Measurements from ENCODE around the gene AASDH.

GRCh38 chr4:56305390-56305789 is 81.9 kb downstream of the AASDH start:
- no peak for TF ChIP-seq EGR1 (IDR thresholded peaks at IDR 0.05)
- TF ChIP-seq, protein P1, sequence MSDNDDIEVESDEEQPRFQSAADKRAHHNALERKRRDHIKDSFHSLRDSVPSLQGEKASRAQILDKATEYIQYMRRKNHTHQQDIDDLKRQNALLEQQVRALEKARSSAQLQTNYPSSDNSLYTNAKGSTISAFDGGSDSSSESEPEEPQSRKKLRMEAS (IDR thresholded peaks at IDR 0.05): no peak
- TF ChIP-seq ZBTB7A (IDR thresholded peaks at IDR 0.05; ENCODE audit: low read depth): no peak
- TF ChIP-seq FOXM1 (IDR thresholded peaks at IDR 0.05; ENCODE audit: borderline replicate concordance, low read depth): no peak
- TF ChIP-seq, protein P2, sequence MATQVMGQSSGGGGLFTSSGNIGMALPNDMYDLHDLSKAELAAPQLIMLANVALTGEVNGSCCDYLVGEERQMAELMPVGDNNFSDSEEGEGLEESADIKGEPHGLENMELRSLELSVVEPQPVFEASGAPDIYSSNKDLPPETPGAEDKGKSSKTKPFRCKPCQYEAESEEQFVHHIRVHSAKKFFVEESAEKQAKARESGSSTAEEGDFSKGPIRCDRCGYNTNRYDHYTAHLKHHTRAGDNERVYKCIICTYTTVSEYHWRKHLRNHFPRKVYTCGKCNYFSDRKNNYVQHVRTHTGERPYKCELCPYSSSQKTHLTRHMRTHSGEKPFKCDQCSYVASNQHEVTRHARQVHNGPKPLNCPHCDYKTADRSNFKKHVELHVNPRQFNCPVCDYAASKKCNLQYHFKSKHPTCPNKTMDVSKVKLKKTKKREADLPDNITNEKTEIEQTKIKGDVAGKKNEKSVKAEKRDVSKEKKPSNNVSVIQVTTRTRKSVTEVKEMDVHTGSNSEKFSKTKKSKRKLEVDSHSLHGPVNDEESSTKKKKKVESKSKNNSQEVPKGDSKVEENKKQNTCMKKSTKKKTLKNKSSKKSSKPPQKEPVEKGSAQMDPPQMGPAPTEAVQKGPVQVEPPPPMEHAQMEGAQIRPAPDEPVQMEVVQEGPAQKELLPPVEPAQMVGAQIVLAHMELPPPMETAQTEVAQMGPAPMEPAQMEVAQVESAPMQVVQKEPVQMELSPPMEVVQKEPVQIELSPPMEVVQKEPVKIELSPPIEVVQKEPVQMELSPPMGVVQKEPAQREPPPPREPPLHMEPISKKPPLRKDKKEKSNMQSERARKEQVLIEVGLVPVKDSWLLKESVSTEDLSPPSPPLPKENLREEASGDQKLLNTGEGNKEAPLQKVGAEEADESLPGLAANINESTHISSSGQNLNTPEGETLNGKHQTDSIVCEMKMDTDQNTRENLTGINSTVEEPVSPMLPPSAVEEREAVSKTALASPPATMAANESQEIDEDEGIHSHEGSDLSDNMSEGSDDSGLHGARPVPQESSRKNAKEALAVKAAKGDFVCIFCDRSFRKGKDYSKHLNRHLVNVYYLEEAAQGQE (IDR thresholded peaks at IDR 0.05; ENCODE audit: low read depth): no peak
- TF ChIP-seq RAD21 (IDR thresholded peaks at IDR 0.05; ENCODE audit: low read depth): no peak
- TF ChIP-seq CREB1 (IDR thresholded peaks at IDR 0.05; ENCODE audit: low read depth): no peak
- no peak for TF ChIP-seq EP300 (IDR thresholded peaks at IDR 0.05; ENCODE audit: borderline replicate concordance)
- no peak for TF ChIP-seq NFIC (IDR thresholded peaks at IDR 0.05)
- TF ChIP-seq, protein P3, sequence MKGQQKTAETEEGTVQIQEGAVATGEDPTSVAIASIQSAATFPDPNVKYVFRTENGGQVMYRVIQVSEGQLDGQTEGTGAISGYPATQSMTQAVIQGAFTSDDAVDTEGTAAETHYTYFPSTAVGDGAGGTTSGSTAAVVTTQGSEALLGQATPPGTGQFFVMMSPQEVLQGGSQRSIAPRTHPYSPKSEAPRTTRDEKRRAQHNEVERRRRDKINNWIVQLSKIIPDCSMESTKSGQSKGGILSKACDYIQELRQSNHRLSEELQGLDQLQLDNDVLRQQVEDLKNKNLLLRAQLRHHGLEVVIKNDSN (IDR thresholded peaks at IDR 0.05): no peak
- TF ChIP-seq YY1 (IDR thresholded peaks at IDR 0.05; ENCODE audit: low read depth): no peak
- no peak for TF ChIP-seq CEBPB (IDR thresholded peaks at IDR 0.05)
- TF ChIP-seq TEAD4 (IDR thresholded peaks at IDR 0.05): no peak
- no peak for TF ChIP-seq TAF1 (IDR thresholded peaks at IDR 0.05; ENCODE audit: low read depth)

Data from Ishikawa (cell line).